ENCODE data around the gene PTPRG. TPM values are rescaled to one million over a fixed set of nuclear protein-coding genes. Genes with fewer than 3 reads are reported as not detected.

PTPRG gene
- total and polyA plus RNA-seq, 2 donors (not counting 3 experiments of a cell fraction or from before 2014, with no cell fraction given), result 8.9 to 39.1 TPM

GRCh38 chr3:62214850-62215249 is 653.5 kb downstream of the PTPRG start:
- no peaks in the 10 kb centered on the region for H3K9me3 ChIP-seq (replicated peaks; ENCODE audit: control insufficient read depth, insufficient read depth, low read length)
- ChIA-PET POLR2A (no interaction called here), CTCF (interaction anchor here (0.7 kb wide), 1 partner anchor 1206 kb away, joined by 3 read pairs; no protein-coding TSS in a partner anchor)
- H3K9ac ChIP-seq (replicated peaks; ENCODE audit: extremely low read depth, insufficient read depth, low read length), result no peak overlapping the region
- DNase-seq (ENCODE audit: low read depth, low spot score) (no peak), FAIRE-seq (no peak)
- no TSS peak for BruUV-seq (replicated peaks)
- no peak overlapping the region for H2AFZ ChIP-seq (ENCODE audit: low read depth, low read length)
- no peaks in the 10 kb centered on the region for H3K27me3 ChIP-seq (ENCODE audit: control insufficient read depth in 2 of 2, insufficient read depth in 2 of 2, low read length in 2 of 2)
- no peak overlapping the region for H3K4me3 ChIP-seq (replicated peaks in 1 of 3; ENCODE audit: insufficient read depth in 1 of 3, low read depth in 1 of 3, low read length in 3 of 3)
- TF ChIP-seq MAX (IDR thresholded peaks at IDR 0.05; ENCODE audit: insufficient read depth, insufficient read length) (no peak), POLR2A (IDR thresholded peaks at IDR 0.05; ENCODE audit: low read depth, low read length) (no peak), CTCF (IDR thresholded peaks at IDR 0.05; ENCODE audit: extremely low read depth in 1 of 2, insufficient read depth in 1 of 2, low read depth in 1 of 2, low read length in 2 of 2) (no peak), POLR2AphosphoS5 (IDR thresholded peaks at IDR 0.05; ENCODE audit: insufficient read depth, low read depth, low read length) (no peak), MYC (IDR thresholded peaks at IDR 0.05; ENCODE audit: low read depth, low read length) (no peak), EZH2 (IDR thresholded peaks at IDR 0.05; ENCODE audit: borderline replicate concordance, low read depth, low read length, severe bottlenecking) (no peak), JUN (IDR thresholded peaks at IDR 0.05; ENCODE audit: borderline replicate concordance, insufficient read depth, insufficient read length, low read depth) (no peak), FOS (IDR thresholded peaks at IDR 0.05; ENCODE audit: borderline replicate concordance, insufficient read depth, low read length) (no peak), GATA2 (IDR thresholded peaks at IDR 0.05; ENCODE audit: insufficient read depth, insufficient read length, low read depth, low read length) (no peak)
- intact Hi-C loops (cut with micrococcal nuclease) (no loop called here), dilution Hi-C loops (cut with MboI; ENCODE audit: extremely low pct_ligation_motif_present, low sequenced_read_pairs) (no loop called here)
- H3K9me1 ChIP-seq (replicated peaks; ENCODE audit: control insufficient read depth, extremely low read depth, insufficient read depth, low read length), result no peaks in the 10 kb centered on the region
- H3K4me2 ChIP-seq (ENCODE audit: insufficient read depth, low read length), result no peak overlapping the region
- no peaks in the 10 kb centered on the region for H4K20me1 ChIP-seq (replicated peaks; ENCODE audit: control insufficient read depth, extremely low read depth, insufficient read depth, low read length)
- no peak overlapping the region for H3K27ac ChIP-seq (ENCODE audit: insufficient read depth, low read depth, low read length)
- H3K4me1 ChIP-seq (ENCODE audit: control insufficient read depth, extremely low read depth, insufficient read depth, low read length), result no peaks in the 10 kb centered on the region
- H3K79me2 ChIP-seq (ENCODE audit: control insufficient read depth, insufficient read depth, low read length), result no peaks in the 10 kb centered on the region
- no peaks in the 10 kb centered on the region for H3K36me3 ChIP-seq (ENCODE audit: control insufficient read depth in 2 of 2, extremely low read depth in 1 of 2, insufficient read depth in 2 of 2, low read length in 2 of 2)
